Naive B cell (primary cell): ENCODE data around the gene NAV1. TPM values are rescaled to one million over a fixed set of nuclear protein-coding genes. Genes with fewer than 3 reads are reported as not detected.
"Not testable (repeated sequence)": the region's sequence is repeated elsewhere in the genome, so short reads cannot be mapped to it uniquely, and the experiment has no call there.

Experiments
- ATAC-seq, 2 donors: fragments of 150-1000 bp; cut with Tn5 transposase; 2 replicates each; pipeline ENCODE4 v1.10.0; 2021; ENCODE audit warnings: low read depth in 2 of 2, mild to moderate bottlenecking in 2 of 2, moderate library complexity in 2 of 2
- DNase-seq: peaks from one replicate; pipeline ENCODE4 v3.0.0; 2022
- H3K27ac Mint-ChIP-seq, 6 donors: one replicate each; pipeline ENCODE4 v1.8.0; 2020 to 2022; ENCODE audit warnings: mild to moderate bottlenecking in 6 of 6, mixed read lengths in 6 of 6, moderate library complexity in 5 of 6, inconsistent platforms in 2 of 6
- H3K27me3 Mint-ChIP-seq, 3 donors: one replicate each; pipeline ENCODE4 v1.8.0; 2021 to 2022; ENCODE audit warnings: mixed read lengths in 3 of 3, mild to moderate bottlenecking in 1 of 3
- H3K36me3 Mint-ChIP-seq, 2 donors: one replicate each; pipeline ENCODE4 v1.8.0; 2020 to 2022; ENCODE audit warnings: mixed read lengths in 2 of 2, inconsistent platforms in 1 of 2, mild to moderate bottlenecking in 1 of 2
- H3K4me1 Mint-ChIP-seq, 3 donors: one replicate each; pipeline ENCODE4 v1.8.0; 2020 to 2022; ENCODE audit warnings: mixed read lengths in 3 of 3, inconsistent platforms in 1 of 3, mild to moderate bottlenecking in 1 of 3, moderate library complexity in 1 of 3
- H3K4me3 Mint-ChIP-seq, 8 donors: one replicate each; pipeline ENCODE4 v1.8.0; 2020 to 2022; ENCODE audit warnings: mild to moderate bottlenecking in 8 of 8, mixed read lengths in 8 of 8, moderate library complexity in 8 of 8, inconsistent platforms in 2 of 8
- H3K9me3 Mint-ChIP-seq, 7 donors: one replicate each; pipeline ENCODE4 v1.8.0; 2020 to 2022; ENCODE audit warnings: mixed read lengths in 7 of 7, mild to moderate bottlenecking in 5 of 7, inconsistent platforms in 2 of 7, moderate library complexity in 1 of 7
- polyA plus RNA-seq, 6 donors: library from polyadenylated mRNA; unstranded; fragments of 300-500 nt; fragmentation: Illumina TruSeq; gene quantifications; one replicate each; pipeline ENCODE4 v1.2.3, GENCODE V29; 2021; ENCODE audit warnings: low read depth in 6 of 6

NAV1 gene
- 1 to 10 TPM in 3 of 6 donors, under 1 TPM in 3; 0.15 to 3.1 (median 1.0) TPM for polyA plus RNA-seq

GRCh38 chr1:201538612-201539551 is at the start of gene NAV1:
NAV1 (plus strand) TSS chr1:201539127; CDS start chr1:201622885, 83,758 bp downstream.
- ATAC-seq (peak; percentile 38 to 39), DNase-seq (no peak)
- Mint-ChIP-seq H3K4me1 (peaks cover 20 to 40% (median 25%) of the 10 kb centered on the region in 3 donors), H3K4me3 (peak within 1 kb of the TSS; percentile 71 to 89 (median 84)), H3K27me3 (peaks cover 55 to 68% (median 66%) of the 10 kb centered on the region in 3 donors), H3K36me3 (peaks cover 0 to 13% of the 10 kb centered on the region in 2 donors), H3K9me3 (peaks cover 0 to 9% (median 0%) of the 10 kb centered on the region in 7 donors), H3K27ac (peak within 1 kb of the TSS in 3 of 6 donors; percentile 61 to 78 (median 71))

GRCh38 chr1:201489643-201490261 is 49.2 kb upstream of the NAV1 start:
- peaks cover 4 to 15% (median 12%) of the 10 kb centered on the region in 3 donors for H3K4me1 Mint-ChIP-seq
- no peaks in the 10 kb centered on the region for H3K27me3 Mint-ChIP-seq
- ATAC-seq (peak; percentile 35 to 58), DNase-seq (no peak)
- H3K9me3 Mint-ChIP-seq = peaks cover 0 to 2% (median 0%) of the 10 kb centered on the region in 7 donors
- peak overlapping the region in 1 of 8 donors; percentile 9 for H3K4me3 Mint-ChIP-seq
- H3K27ac Mint-ChIP-seq = peak overlapping the region in 1 of 6 donors; percentile 49
- H3K36me3 Mint-ChIP-seq = peaks cover 14 to 20% of the 10 kb centered on the region in 2 donors

GRCh38 chr1:201490708-201491131 is 48.2 kb upstream of the NAV1 start:
- peaks cover 15 to 21% of the 10 kb centered on the region in 2 donors for H3K36me3 Mint-ChIP-seq
- DNase-seq = no peak
- ATAC-seq = no peak
- H3K27me3 Mint-ChIP-seq = no peaks in the 10 kb centered on the region
- H3K4me3 Mint-ChIP-seq = no peak overlapping the region
- no peak overlapping the region for H3K27ac Mint-ChIP-seq
- peaks cover 0 to 2% (median 0%) of the 10 kb centered on the region in 7 donors for H3K9me3 Mint-ChIP-seq
- peaks cover 4 to 15% (median 12%) of the 10 kb centered on the region in 3 donors for H3K4me1 Mint-ChIP-seq

GRCh38 chr1:201491896-201492511 is 46.9 kb upstream of the NAV1 start:
- Mint-ChIP-seq H3K36me3 (peaks cover 15 to 21% of the 10 kb centered on the region in 2 donors), H3K27ac (no peak overlapping the region), H3K4me1 (peaks cover 4 to 15% (median 12%) of the 10 kb centered on the region in 3 donors), H3K9me3 (peaks cover 0 to 2% (median 0%) of the 10 kb centered on the region in 7 donors), H3K4me3 (no peak overlapping the region), H3K27me3 (no peaks in the 10 kb centered on the region)
- ATAC-seq (no peak), DNase-seq (no peak)

- H3K9me3 Mint-ChIP-seq, H3K27ac Mint-ChIP-seq, DNase-seq, H3K4me3 Mint-ChIP-seq, ATAC-seq, H3K27me3 Mint-ChIP-seq: not testable (repeated sequence)
- Mint-ChIP-seq H3K4me1 (peaks cover 4 to 15% (median 12%) of the 10 kb centered on the region in 3 donors), H3K36me3 (peaks cover 15 to 21% of the 10 kb centered on the region in 2 donors)
These were observed 45.8 kb upstream of the NAV1 start for GRCh38 chr1:201493026-201493656.

- no peak for DNase-seq
- no peak for ATAC-seq
- peak overlapping the region in 1 of 6 donors; percentile 25 for H3K27ac Mint-ChIP-seq
- H3K36me3 Mint-ChIP-seq = peaks cover 15 to 21% of the 10 kb centered on the region in 2 donors
- H3K9me3 Mint-ChIP-seq = peaks cover 0 to 2% (median 0%) of the 10 kb centered on the region in 7 donors
- peaks cover 4 to 14% (median 12%) of the 10 kb centered on the region in 3 donors for H3K4me1 Mint-ChIP-seq
- no peaks in the 10 kb centered on the region for H3K27me3 Mint-ChIP-seq
- peak overlapping the region in 1 of 8 donors; percentile 15 for H3K4me3 Mint-ChIP-seq
These were observed 44.9 kb upstream of the NAV1 start for GRCh38 chr1:201493757-201494617.

- Mint-ChIP-seq H3K27ac (no peak overlapping the region), H3K4me1 (no peaks in the 10 kb centered on the region), H3K27me3 (no peaks in the 10 kb centered on the region), H3K9me3 (peaks cover 0 to 2% (median 0%) of the 10 kb centered on the region in 7 donors), H3K4me3 (no peak overlapping the region), H3K36me3 (peaks cover 9 to 21% of the 10 kb centered on the region in 2 donors)
- DNase-seq = no peak
- ATAC-seq = no peak
These were observed 43.2 kb upstream of the NAV1 start for GRCh38 chr1:201495551-201496295.

GRCh38 chr1:201496296-201496690 is 42.6 kb upstream of the NAV1 start:
- DNase-seq (no peak), ATAC-seq (no peak)
- H3K36me3 Mint-ChIP-seq = peaks cover 9 to 21% of the 10 kb centered on the region in 2 donors
- no peaks in the 10 kb centered on the region for H3K4me1 Mint-ChIP-seq
- H3K27me3 Mint-ChIP-seq = no peaks in the 10 kb centered on the region
- H3K9me3 Mint-ChIP-seq = peaks cover 0 to 2% (median 0%) of the 10 kb centered on the region in 7 donors
- H3K4me3 Mint-ChIP-seq = no peak overlapping the region
- peak overlapping the region in 1 of 6 donors; percentile 8 for H3K27ac Mint-ChIP-seq

GRCh38 chr1:201497935-201498509 is 40.9 kb upstream of the NAV1 start:
- H3K27me3 Mint-ChIP-seq = no peaks in the 10 kb centered on the region
- no peak for ATAC-seq
- peak overlapping the region in 1 of 8 donors; percentile 56 for H3K4me3 Mint-ChIP-seq
- DNase-seq = no peak
- H3K4me1 Mint-ChIP-seq = no peaks in the 10 kb centered on the region
- peaks cover 9 to 19% of the 10 kb centered on the region in 2 donors for H3K36me3 Mint-ChIP-seq
- peaks cover 0 to 2% (median 0%) of the 10 kb centered on the region in 7 donors for H3K9me3 Mint-ChIP-seq
- peak overlapping the region in 1 of 6 donors; percentile 38 for H3K27ac Mint-ChIP-seq

GRCh38 chr1:201498621-201499020 is 40.3 kb upstream of the NAV1 start:
- Mint-ChIP-seq H3K9me3 (no peaks in the 10 kb centered on the region), H3K4me1 (no peaks in the 10 kb centered on the region), H3K27me3 (no peaks in the 10 kb centered on the region), H3K36me3 (peaks cover 9 to 13% of the 10 kb centered on the region in 2 donors), H3K4me3 (no peak overlapping the region), H3K27ac (no peak overlapping the region)
- DNase-seq (no peak), ATAC-seq (no peak)

GRCh38 chr1:201499191-201499590 is 39.7 kb upstream of the NAV1 start:
- Mint-ChIP-seq H3K4me3 (no peak overlapping the region), H3K27ac (peak overlapping the region in 2 of 6 donors; percentile 20 to 49), H3K4me1 (no peaks in the 10 kb centered on the region), H3K9me3 (no peaks in the 10 kb centered on the region), H3K27me3 (no peaks in the 10 kb centered on the region), H3K36me3 (peaks cover 6 to 7% of the 10 kb centered on the region in 2 donors)
- ATAC-seq = no peak
- no peak for DNase-seq
